ENCODE data around the gene SEMA6D.

The SEMA6D gene

DNA sequence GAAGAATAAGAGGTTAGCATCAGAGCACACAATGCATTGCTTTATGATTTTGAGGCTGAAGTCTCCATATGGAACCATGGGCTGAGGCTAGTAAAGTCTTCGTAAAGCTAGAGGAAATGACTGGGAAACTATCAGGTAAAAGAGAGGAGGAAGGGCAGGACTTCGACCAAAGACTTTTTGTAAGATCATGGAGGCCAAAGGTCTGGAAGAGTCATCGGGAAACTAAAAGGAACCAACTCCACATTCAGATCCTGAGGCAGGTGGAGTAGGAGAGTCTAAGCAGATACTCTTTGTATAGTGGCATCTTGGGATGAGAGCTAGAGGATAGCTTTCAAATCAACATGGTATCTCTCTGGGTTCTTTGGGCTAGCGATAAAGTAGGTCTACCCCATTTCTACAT, 36.3 kb downstream of the SEMA6D start:
- TF ChIP-seq, protein P1, sequence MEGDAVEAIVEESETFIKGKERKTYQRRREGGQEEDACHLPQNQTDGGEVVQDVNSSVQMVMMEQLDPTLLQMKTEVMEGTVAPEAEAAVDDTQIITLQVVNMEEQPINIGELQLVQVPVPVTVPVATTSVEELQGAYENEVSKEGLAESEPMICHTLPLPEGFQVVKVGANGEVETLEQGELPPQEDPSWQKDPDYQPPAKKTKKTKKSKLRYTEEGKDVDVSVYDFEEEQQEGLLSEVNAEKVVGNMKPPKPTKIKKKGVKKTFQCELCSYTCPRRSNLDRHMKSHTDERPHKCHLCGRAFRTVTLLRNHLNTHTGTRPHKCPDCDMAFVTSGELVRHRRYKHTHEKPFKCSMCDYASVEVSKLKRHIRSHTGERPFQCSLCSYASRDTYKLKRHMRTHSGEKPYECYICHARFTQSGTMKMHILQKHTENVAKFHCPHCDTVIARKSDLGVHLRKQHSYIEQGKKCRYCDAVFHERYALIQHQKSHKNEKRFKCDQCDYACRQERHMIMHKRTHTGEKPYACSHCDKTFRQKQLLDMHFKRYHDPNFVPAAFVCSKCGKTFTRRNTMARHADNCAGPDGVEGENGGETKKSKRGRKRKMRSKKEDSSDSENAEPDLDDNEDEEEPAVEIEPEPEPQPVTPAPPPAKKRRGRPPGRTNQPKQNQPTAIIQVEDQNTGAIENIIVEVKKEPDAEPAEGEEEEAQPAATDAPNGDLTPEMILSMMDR (IDR thresholded peaks at IDR 0.05; ENCODE audit: insufficient read depth, low read length, poor library complexity, severe bottlenecking): no peak
- Histone ChIP-seq H3K27me3 (replicated peaks; ENCODE audit: control insufficient read depth, insufficient read depth, low read length) (no peaks in the 10 kb centered on the region), H3K36me3 (ENCODE audit: control insufficient read depth, insufficient read depth, low read length) (no peaks in the 10 kb centered on the region), H3K4me3 (replicated peaks; ENCODE audit: low read depth, low read length) (no peak overlapping the region)
- DNase-seq (ENCODE audit: extremely low read depth, insufficient read length): no peak

DNA sequence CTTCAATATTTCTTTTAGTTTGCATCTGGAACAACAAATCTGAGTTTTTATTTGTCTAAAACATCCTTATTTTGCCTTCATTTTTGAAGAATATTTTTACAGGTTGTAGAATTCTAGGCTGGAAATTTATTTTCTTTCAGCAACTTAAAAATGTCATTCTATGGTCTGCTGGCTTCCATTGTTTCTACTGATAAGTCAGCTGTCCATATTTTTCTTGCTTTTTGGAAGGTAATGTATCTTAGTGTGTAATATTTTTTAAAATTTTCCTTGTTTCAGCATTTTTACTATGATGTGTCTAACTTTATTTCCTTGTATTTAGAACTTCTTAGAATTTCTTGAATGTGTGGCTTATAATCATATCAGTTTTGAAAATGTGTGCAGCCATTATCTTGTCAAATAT, 37.0 kb downstream of the SEMA6D start:
- Histone ChIP-seq H3K27me3 (replicated peaks; ENCODE audit: control insufficient read depth, insufficient read depth, low read length) (no peaks in the 10 kb centered on the region), H3K4me3 (replicated peaks; ENCODE audit: low read depth, low read length) (no peak overlapping the region), H3K36me3 (ENCODE audit: control insufficient read depth, insufficient read depth, low read length) (no peaks in the 10 kb centered on the region)
- no peak for DNase-seq (ENCODE audit: extremely low read depth, insufficient read length)
- TF ChIP-seq, protein P1 (IDR thresholded peaks at IDR 0.05; ENCODE audit: insufficient read depth, low read length, poor library complexity, severe bottlenecking): no peak

DNA sequence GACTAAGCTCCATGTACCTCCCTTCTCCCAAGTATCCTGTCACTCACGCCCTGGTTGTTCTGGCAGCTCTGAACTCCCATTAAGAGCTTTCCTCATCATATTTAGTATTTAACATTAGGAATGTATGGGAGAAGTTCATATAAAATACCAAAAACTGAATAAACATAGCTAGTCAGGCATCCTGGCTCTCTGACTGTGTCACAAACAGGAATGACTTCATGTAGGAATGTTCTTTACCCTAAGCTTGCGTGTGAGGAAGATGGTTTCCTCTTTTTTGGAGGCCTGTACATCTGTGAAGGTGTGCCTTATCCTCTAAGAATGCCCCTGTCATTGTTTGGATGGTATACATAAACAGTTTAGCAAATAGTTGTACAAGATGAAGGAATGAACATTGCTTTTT, 38.6 kb downstream of the SEMA6D start:
- TF ChIP-seq, protein P1 (IDR thresholded peaks at IDR 0.05; ENCODE audit: insufficient read depth, low read length, poor library complexity, severe bottlenecking): no peak
- no peak overlapping the region for H3K4me3 ChIP-seq (replicated peaks; ENCODE audit: low read depth, low read length)
- DNase-seq (ENCODE audit: extremely low read depth, insufficient read length): no peak
- H3K27me3 ChIP-seq (replicated peaks; ENCODE audit: control insufficient read depth, insufficient read depth, low read length): no peaks in the 10 kb centered on the region
- H3K36me3 ChIP-seq (ENCODE audit: control insufficient read depth, insufficient read depth, low read length): no peaks in the 10 kb centered on the region

DNA sequence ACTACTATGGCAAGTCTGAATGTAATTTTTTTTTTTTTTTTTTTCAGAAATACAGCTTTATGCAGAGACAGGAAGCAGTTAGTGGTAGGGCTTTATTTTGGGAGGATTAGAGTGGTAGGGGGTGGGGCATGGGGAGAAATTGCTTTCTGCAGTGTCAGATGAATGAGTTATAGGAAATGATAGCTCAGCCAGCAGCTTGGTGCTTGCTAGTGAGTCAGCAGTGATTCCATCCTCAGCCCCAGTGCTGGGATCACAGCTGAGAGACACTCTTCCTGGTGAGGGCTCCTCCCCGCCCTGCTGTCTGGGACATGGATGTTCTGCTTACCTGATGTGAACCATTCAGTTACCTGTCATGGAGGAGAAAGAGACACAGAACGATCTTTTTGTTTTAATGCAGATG, 39.6 kb downstream of the SEMA6D start:
- H3K27me3 ChIP-seq (replicated peaks; ENCODE audit: control insufficient read depth, insufficient read depth, low read length): no peaks in the 10 kb centered on the region
- TF ChIP-seq, protein P1 (IDR thresholded peaks at IDR 0.05; ENCODE audit: insufficient read depth, low read length, poor library complexity, severe bottlenecking): no peak
- no peak for DNase-seq (ENCODE audit: extremely low read depth, insufficient read length)
- no peaks in the 10 kb centered on the region for H3K36me3 ChIP-seq (ENCODE audit: control insufficient read depth, insufficient read depth, low read length)
- H3K4me3 ChIP-seq (replicated peaks; ENCODE audit: low read depth, low read length): no peak overlapping the region

DNA sequence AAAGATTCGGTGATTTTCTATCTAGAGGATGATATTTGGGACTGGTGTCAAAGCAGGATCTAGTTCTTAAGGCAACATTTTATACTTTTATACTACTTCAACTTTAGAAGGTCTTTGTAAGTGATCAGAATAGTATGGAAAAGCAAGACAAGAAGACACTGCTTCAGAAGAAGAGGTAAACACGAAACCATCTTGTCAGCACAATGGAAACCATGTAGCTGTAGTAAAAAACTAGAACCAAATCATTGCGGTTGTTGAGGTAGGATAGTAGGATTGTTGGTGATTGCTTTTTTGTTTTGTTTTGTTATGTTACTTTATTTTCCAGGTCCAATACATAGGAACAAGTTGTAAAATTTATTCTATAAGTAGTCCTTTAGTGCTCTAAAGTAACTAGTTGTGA, 40.0 kb downstream of the SEMA6D start:
- H3K27me3 ChIP-seq (replicated peaks; ENCODE audit: control insufficient read depth, insufficient read depth, low read length): no peaks in the 10 kb centered on the region
- no peak overlapping the region for H3K4me3 ChIP-seq (replicated peaks; ENCODE audit: low read depth, low read length)
- H3K36me3 ChIP-seq (ENCODE audit: control insufficient read depth, insufficient read depth, low read length): no peaks in the 10 kb centered on the region
- DNase-seq (ENCODE audit: extremely low read depth, insufficient read length): no peak
- TF ChIP-seq, protein P1 (IDR thresholded peaks at IDR 0.05; ENCODE audit: insufficient read depth, low read length, poor library complexity, severe bottlenecking): no peak

DNA sequence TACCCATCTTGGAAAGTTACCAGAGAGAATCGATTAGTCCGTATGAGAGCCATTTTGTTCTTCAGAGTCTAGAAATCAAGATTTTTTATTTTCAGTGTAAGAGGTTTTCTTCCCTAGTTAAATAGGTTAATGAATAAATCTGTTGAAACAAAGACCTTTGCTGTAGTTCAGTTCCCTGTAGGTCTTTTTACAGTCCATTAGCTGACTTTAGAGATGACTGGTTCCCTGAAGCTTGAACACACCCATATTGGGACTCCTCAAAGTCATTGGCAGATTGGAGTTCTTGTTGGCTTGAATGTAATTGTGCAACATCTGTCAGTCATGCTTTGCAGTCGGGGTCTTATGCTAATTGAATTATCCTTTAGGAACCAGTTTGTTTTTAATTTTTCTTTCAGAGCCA, 45.3 kb downstream of the SEMA6D start:
- DNase-seq (ENCODE audit: extremely low read depth, insufficient read length): no peak
- no peaks in the 10 kb centered on the region for H3K27me3 ChIP-seq (replicated peaks; ENCODE audit: control insufficient read depth, insufficient read depth, low read length)
- TF ChIP-seq, protein P1 (IDR thresholded peaks at IDR 0.05; ENCODE audit: insufficient read depth, low read length, poor library complexity, severe bottlenecking): no peak

More for the DNA sequence above, 45.3 kb downstream of the SEMA6D start:
- Histone ChIP-seq H3K36me3 (ENCODE audit: control insufficient read depth, insufficient read depth, low read length) (no peaks in the 10 kb centered on the region), H3K4me3 (replicated peaks; ENCODE audit: low read depth, low read length) (no peak overlapping the region)
